Measurements from ENCODE around the gene DDX6. TPM values are rescaled to one million over a fixed set of nuclear protein-coding genes. Genes with fewer than 3 reads are reported as not detected.
"Not testable (repeated sequence)": the region's sequence is repeated elsewhere in the genome, so short reads cannot be mapped to it uniquely, and the experiment has no call there.

The DDX6 gene
- total RNA-seq, 2 experiments from 2014 or later: 274 to 279 TPM

DNA sequence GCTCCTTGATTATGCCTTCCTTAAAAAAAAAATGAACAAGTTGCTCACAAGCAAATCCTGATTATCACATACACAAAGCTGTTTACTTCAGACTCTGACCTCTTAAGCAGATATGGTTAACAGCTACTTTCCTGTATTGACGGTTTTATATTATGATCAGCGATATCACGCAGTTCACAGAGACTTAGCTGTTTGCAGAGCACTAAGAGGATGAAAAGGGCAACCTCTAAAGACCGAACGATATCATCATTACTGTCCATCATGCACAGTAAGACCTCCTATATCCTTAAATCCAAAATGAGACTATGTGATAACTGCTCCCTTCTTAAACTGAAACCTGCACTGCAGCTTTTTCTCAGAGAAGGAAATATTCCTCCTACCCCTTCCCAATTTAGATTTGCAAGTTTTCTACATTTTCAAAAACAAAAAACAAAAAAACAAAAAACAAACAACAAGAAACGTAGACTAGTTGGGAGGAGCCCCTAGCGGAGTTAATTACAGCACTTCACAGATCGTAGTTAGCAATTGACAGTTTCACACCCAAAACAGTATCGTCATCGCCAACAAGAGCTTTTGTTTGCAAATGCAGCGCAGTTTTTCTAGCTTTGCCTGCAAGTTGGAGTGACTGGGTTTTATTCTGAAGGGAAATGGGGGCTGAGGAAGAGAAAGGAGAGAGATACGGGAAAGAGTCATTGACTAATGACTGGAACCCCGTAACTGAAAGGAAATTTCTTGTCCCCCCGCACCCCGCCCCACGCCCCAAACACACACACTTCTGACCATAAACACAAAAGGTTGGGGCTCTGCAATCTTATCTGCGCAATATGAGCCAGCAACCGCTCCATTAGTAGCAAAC, 1.2 kb downstream of the DDX6 start:
- intact Hi-C loops (cut with micrococcal nuclease): loop anchor here (1.0 to 5.0 kb wide), 8 partner anchors 81 to 305 kb away; partner anchors contain the start of genes CENATAC, CXCR5 and SLC37A4
- Mint-ChIP-seq H3K4me1 (ENCODE audit: low read depth) (peaks cover 32% of the 10 kb centered on the region), H3K27ac (peak overlapping the region; percentile 98), H3K9me3 (no peaks in the 10 kb centered on the region), H3K27me3 (ENCODE audit: low read depth) (no peaks in the 10 kb centered on the region), H3K4me3 (peak overlapping the region; percentile 99), H3K36me3 (ENCODE audit: low read depth) (peaks cover 48% of the 10 kb centered on the region)
- DNase-seq: peak; percentile 80
- CTCF ChIA-PET: interaction anchor here (0.7 to 7.7 kb wide), 14 partner anchors 23 to 123 kb away, joined by 3 to 76 read pairs (median 6); partner anchors contain the start of gene CXCR5

DNA sequence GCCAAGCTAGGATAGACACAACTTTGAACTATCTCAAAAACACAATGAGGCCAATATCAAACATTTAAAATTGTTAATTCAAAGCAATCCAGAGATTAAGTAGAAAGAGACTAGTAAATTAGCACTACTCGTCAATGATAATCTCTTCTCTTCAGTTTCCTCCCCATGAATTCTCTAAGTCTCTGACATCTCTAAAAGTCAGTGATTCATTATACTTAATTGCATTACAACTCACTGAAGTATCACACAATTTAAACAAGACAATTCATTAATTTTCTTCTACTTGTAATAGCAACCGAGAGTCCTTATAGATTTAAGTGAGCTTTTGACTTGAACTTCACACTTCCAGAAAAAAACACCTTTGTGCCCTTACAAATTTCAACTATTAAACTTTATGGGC, 4.3 kb downstream of the DDX6 start:
- intact Hi-C loops (cut with micrococcal nuclease): no loop called here
- CTCF ChIA-PET: interaction anchor here (3.4 to 7.7 kb wide), 4 partner anchors 91 to 108 kb away, joined by 15 to 76 read pairs (median 37); partner anchors contain the start of gene CXCR5

DNA sequence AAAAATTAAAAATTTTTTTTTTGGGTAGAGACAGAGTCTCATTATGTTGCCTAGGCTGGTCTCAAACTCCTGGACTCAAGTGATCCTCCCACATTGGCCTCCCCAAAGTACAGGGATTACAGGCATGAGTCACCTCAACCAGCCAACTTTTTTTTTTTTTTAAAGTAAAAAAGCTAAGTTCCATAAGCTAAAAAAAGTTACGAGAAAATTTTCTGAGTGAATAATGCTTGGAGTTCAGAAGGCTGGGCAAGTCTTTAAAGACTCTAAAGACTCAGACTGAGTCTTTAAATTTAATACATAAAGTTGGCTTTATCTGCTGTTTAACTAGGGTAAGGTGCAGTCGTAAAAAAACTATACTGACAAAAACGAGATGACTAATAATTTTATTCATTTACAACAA, 5.6 kb downstream of the DDX6 start:
- CTCF ChIA-PET: interaction anchor here (0.7 to 7.7 kb wide), 4 partner anchors 95 to 208 kb away, joined by 4 to 76 read pairs (median 24); partner anchors contain the start of gene CXCR5
- peaks cover 60% of the 10 kb centered on the region for H3K36me3 Mint-ChIP-seq (ENCODE audit: low read depth)
- H3K9me3 Mint-ChIP-seq: no peaks in the 10 kb centered on the region
- H3K4me1 Mint-ChIP-seq (ENCODE audit: low read depth): peaks cover 54% of the 10 kb centered on the region
- peak; percentile 52 for DNase-seq
- intact Hi-C loops (cut with micrococcal nuclease): loop anchor here (1.0 kb wide), 1 partner anchor 85 kb away; no protein-coding TSS in a partner anchor
- H3K27me3 Mint-ChIP-seq (ENCODE audit: low read depth): no peaks in the 10 kb centered on the region
- H3K4me3 Mint-ChIP-seq: peak overlapping the region; percentile 42
- peak overlapping the region; percentile 81 for H3K27ac Mint-ChIP-seq

More for the DNA sequence above, 4.3 kb downstream of the DDX6 start:
- Mint-ChIP-seq H3K4me1 (ENCODE audit: low read depth) (peaks cover 45% of the 10 kb centered on the region), H3K36me3 (ENCODE audit: low read depth) (peaks cover 60% of the 10 kb centered on the region), H3K27ac (peak overlapping the region; percentile 81), H3K9me3 (no peaks in the 10 kb centered on the region), H3K27me3 (ENCODE audit: low read depth) (no peaks in the 10 kb centered on the region), H3K4me3 (peak overlapping the region; percentile 48)
- DNase-seq: no peak

DNA sequence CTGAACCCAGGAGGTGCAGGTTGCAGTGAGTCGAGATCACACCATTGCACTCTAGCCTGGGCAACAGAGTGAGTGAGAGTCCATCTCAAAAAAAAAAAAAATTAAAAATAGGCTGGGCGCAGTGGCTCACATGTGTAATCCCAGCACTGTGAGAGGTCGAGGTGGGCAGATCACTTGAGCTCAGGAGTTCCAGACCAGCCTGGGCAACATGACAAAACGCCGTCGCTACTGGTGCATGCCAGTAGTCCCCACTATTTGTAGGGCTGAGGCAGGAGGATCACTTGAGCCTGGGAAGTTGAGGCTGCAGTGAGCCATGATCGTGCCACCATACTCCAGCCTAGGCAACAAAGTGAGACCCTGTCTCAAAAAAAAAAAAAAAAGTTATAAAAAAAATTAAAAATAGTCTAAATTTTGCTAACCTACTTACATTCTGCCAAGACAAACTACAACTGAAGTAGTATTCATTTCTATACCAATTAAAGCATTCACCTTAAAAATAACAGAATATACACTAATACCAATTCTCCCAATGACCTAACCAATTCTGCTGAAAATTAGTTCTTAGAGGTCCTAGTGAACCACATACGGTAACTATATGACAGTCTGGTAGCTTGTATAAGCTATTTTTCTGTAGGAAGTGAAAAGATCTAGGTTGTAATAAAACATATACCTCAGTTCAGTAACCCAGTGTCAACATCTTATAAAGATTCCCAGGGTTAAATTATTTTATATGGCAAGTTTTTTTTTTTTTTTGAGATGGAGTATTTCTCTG, 7.1 kb downstream of the DDX6 start:
- no peak overlapping the region for H3K4me3 Mint-ChIP-seq
- peaks cover 62% of the 10 kb centered on the region for H3K4me1 Mint-ChIP-seq (ENCODE audit: low read depth)
- H3K36me3 Mint-ChIP-seq (ENCODE audit: low read depth): peaks cover 63% of the 10 kb centered on the region
- no peaks in the 10 kb centered on the region for H3K9me3 Mint-ChIP-seq
- intact Hi-C loops (cut with micrococcal nuclease): no loop called here
- CTCF ChIA-PET: interaction anchor here (0.7 to 6.1 kb wide), 4 partner anchors 93 to 123 kb away, joined by 3 to 32 read pairs (median 9); partner anchors contain the start of gene CXCR5
- H3K27ac Mint-ChIP-seq: peak overlapping the region; percentile 70
- DNase-seq: no peak
- H3K27me3 Mint-ChIP-seq (ENCODE audit: low read depth): no peaks in the 10 kb centered on the region

DNA sequence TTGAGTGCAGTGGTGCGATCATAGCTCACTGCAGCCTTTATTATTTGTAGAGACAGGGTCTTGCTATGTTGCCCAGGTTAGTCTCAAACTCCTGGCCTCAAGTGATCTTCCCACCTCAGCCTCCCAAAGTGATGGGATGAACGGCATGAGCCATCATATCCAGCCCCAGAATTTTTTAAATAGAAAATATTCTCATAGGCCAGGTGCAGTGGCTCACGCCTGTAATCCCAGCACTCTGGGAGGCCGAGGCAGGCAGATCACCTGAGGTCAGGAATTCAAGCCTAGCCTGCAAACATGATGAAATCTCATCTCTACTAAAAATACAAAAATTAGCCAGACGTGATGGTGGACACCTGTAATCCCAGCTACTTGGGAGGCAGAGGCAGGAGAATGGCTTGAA, 7.6 kb downstream of the DDX6 start:
- H3K27ac Mint-ChIP-seq; H3K4me3 Mint-ChIP-seq; intact Hi-C loops (cut with micrococcal nuclease); H3K9me3 Mint-ChIP-seq; H3K27me3 Mint-ChIP-seq (ENCODE audit: low read depth); DNase-seq: not testable (repeated sequence)
- Mint-ChIP-seq H3K4me1 (ENCODE audit: low read depth) (peaks cover 66% of the 10 kb centered on the region), H3K36me3 (ENCODE audit: low read depth) (peaks cover 63% of the 10 kb centered on the region)
- CTCF ChIA-PET: interaction anchor here (2.0 kb wide), 1 partner anchor 94 kb away, joined by 5 read pairs; no protein-coding TSS in a partner anchor

DNA sequence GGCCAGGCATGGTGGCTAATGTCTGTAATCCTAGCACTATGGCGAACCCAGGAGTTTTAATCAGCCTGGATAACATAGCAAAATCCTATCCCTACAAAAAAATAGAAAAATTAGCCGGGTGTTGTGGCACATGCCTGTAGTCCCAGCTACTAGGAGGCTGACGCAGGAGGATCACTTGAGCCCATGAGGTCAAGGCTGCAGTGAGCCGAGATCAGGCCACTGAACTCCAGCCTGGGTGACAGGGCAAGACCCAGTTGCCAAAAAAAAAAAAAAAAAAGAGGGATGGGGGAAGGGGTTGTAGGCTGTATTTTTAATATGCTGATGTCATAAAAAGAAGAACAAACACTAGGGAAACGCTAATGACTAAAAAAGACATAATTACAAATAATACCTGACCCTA, 12.1 kb downstream of the DDX6 start:
- Mint-ChIP-seq H3K27me3 (ENCODE audit: low read depth) (no peaks in the 10 kb centered on the region), H3K27ac (no peak overlapping the region), H3K4me3 (no peak overlapping the region), H3K9me3 (no peaks in the 10 kb centered on the region), H3K36me3 (ENCODE audit: low read depth) (peaks cover 65% of the 10 kb centered on the region), H3K4me1 (ENCODE audit: low read depth) (peaks cover 71% of the 10 kb centered on the region)
- CTCF ChIA-PET: no interaction called here
- intact Hi-C loops (cut with micrococcal nuclease): loop anchor here (2.0 kb wide), 1 partner anchor 14 kb away; no protein-coding TSS in a partner anchor
- no peak for DNase-seq

DNA sequence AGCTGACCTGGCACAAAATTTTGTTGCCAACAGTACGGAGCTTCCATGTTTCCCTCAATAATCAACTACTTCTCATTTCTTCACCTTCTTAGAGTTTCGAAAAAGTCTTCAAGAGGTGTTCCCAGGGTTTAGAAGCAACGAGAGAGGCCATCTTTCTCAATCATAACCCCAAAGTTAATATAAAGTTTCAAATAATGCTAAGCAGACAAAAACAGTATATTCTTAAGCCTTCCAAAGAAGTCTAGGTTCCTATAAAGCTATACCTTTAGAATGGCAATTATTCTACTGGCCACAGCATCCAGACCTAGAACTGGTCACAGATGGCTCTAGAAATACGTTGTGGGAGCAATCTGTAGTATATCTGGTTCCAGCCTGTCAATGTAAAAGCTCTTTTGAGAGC, 16.9 kb downstream of the DDX6 start:
- Mint-ChIP-seq H3K4me3 (no peak overlapping the region), H3K27me3 (ENCODE audit: low read depth) (no peaks in the 10 kb centered on the region), H3K27ac (peak overlapping the region; percentile 1), H3K9me3 (no peaks in the 10 kb centered on the region), H3K36me3 (ENCODE audit: low read depth) (peaks cover 69% of the 10 kb centered on the region), H3K4me1 (ENCODE audit: low read depth) (peaks cover 86% of the 10 kb centered on the region)
- intact Hi-C loops (cut with micrococcal nuclease): no loop called here
- CTCF ChIA-PET: interaction anchor here (0.7 to 1.1 kb wide), 2 partner anchors 14 to 18 kb away, joined by 3 to 4 read pairs; no protein-coding TSS in a partner anchor
- no peak for DNase-seq

DNA sequence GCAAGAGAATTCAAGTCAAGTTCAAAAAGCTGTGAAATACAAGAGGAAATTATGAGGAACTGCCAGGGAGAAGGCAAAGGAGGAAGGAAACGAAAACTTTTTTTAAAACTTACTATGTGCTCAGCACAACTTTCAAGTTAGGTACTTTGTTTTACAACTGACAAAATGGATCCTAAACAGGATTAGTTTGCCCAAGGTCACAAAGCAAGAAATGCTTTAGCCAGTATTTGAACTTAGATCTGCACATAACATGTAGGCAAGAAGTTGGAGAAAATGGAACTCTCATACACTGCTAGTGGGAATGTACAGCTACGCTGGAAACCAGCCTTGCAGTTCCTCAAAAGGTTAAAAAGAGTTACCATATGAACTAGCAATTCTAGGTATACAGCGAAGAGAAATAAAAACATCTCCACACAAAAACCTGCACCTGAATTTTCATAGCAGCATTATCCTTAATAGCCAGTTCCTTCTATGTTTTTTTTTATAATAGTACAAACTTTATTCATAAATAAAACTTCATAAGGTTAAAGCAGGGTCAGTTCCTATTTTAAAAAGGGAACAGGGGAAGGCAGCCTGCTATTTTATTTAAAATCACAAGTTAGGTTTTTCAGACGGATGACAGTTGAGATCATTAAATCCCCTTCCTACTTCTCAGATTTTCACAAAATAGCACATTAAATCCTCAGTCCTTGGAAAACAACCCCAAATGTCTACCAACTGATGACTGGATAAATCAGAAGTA, 19.2 kb downstream of the DDX6 start:
- Mint-ChIP-seq H3K36me3 (ENCODE audit: low read depth) (peaks cover 65% of the 10 kb centered on the region), H3K27me3 (ENCODE audit: low read depth) (no peaks in the 10 kb centered on the region), H3K4me3 (no peak overlapping the region), H3K4me1 (ENCODE audit: low read depth) (peaks cover 77% of the 10 kb centered on the region), H3K9me3 (no peaks in the 10 kb centered on the region), H3K27ac (peak overlapping the region; percentile 59)
- intact Hi-C loops (cut with micrococcal nuclease): no loop called here
- CTCF ChIA-PET: interaction anchor here (0.6 to 1.3 kb wide), 3 partner anchors 9 to 153 kb away, joined by 3 to 5 read pairs (median 3); no protein-coding TSS in a partner anchor
- no peak for DNase-seq

DNA sequence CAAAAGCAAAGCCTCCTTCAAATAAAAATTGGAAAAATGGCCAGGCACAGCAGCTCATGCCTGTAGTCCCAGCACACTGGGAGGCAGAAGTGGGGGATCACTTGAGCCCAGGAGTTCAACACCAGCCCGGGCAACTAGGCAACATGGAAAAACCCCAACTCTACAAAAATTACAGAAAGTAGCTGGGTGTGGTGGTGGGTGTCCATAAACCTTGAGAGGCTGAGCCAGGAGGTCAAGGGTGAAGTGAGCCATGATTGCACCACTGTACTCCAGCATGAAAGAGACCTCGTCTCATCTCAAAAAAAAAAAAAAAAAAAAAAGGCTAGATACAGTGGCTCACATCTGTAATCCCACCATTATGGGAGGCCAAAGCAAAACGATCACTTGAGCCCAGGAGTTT, 22.3 kb downstream of the DDX6 start:
- no peak for DNase-seq
- CTCF ChIA-PET: interaction anchor here (0.8 kb wide), 1 partner anchor 79 kb away, joined by 3 read pairs; no protein-coding TSS in a partner anchor
- Mint-ChIP-seq H3K9me3 (no peaks in the 10 kb centered on the region), H3K36me3 (ENCODE audit: low read depth) (peaks cover 65% of the 10 kb centered on the region), H3K27ac (peak overlapping the region; percentile 64), H3K4me3 (no peak overlapping the region), H3K27me3 (ENCODE audit: low read depth) (no peaks in the 10 kb centered on the region), H3K4me1 (ENCODE audit: low read depth) (peaks cover 58% of the 10 kb centered on the region)
- intact Hi-C loops (cut with micrococcal nuclease): no loop called here

DNA sequence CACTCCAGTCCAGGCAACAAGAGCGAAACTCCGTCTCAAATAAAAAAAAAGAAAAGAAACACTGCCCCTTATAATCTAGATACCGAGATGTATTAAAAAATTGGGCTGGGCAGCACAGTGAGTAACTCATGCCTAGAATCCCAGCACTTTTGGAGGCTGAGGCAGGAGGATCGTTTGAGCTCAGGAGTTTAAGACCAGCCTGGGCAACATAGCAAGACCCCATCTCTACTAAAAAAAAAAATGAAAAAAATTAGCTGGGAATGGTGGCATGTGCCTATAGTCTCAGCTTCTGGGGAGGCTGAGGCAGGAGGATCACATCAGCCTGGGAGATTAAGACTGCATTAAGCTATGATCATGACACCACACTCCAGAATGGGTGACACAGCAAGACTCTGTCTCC, 24.9 kb downstream of the DDX6 start:
- DNase-seq: no peak
- Mint-ChIP-seq H3K36me3 (ENCODE audit: low read depth) (peaks cover 57% of the 10 kb centered on the region), H3K4me3 (no peak overlapping the region), H3K9me3 (no peaks in the 10 kb centered on the region), H3K4me1 (ENCODE audit: low read depth) (peaks cover 33% of the 10 kb centered on the region), H3K27ac (no peak overlapping the region), H3K27me3 (ENCODE audit: low read depth) (no peaks in the 10 kb centered on the region)
- CTCF ChIA-PET: interaction anchor here (1.0 to 2.0 kb wide), 3 partner anchors 25 to 162 kb away, joined by 3 to 6 read pairs (median 5); partner anchors contain the start of gene DDX6
- intact Hi-C loops (cut with micrococcal nuclease): no loop called here

DNA sequence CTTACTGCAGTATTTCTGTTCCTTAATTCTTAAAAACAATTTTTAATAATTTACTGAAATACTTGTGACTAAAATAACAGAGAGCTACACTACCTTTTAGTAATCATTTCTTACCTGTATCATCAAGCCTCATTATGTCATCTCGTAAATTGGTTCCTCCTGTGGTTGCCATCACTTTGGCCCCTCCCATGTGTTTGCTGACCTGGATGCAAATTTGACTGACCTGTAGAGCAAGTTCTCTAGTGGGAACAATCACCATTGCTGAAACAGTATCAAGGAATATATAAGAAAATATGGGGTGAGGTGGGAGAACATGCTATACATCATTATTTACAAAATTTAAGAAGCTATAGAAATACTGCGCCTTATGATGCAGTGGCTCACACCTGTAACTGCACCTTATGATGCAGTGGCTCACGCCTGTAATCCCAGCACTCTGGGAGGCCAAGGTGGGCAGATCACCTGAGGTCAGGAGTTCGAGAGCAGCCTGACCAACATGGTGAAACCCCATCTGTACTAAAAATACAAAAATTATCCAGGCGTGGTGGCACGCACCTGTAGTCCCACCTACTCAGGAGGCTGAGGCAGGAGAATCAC, 25.8 kb downstream of the DDX6 start:
- CTCF ChIA-PET: interaction anchor here (0.9 to 1.4 kb wide), 3 partner anchors 11 to 75 kb away, joined by 3 to 4 read pairs (median 3); no protein-coding TSS in a partner anchor
- H3K36me3 Mint-ChIP-seq (ENCODE audit: low read depth): peaks cover 53% of the 10 kb centered on the region
- H3K27me3 Mint-ChIP-seq (ENCODE audit: low read depth); DNase-seq; H3K27ac Mint-ChIP-seq; H3K9me3 Mint-ChIP-seq; H3K4me3 Mint-ChIP-seq: not testable (repeated sequence)
- peaks cover 25% of the 10 kb centered on the region for H3K4me1 Mint-ChIP-seq (ENCODE audit: low read depth)
- intact Hi-C loops (cut with micrococcal nuclease): loop anchor here (2.0 kb wide), 1 partner anchor 14 kb away; no protein-coding TSS in a partner anchor
